Smooth muscle cell of the brain vasculature (primary cell): ENCODE data around the gene SH2D6.
"Not testable (repeated sequence)": the region's sequence is repeated elsewhere in the genome, so short reads cannot be mapped to it uniquely, and the experiment has no call there.

Source experiments
- DNase-seq: peaks from one replicate; pipeline ENCODE4 v3.0.0-alpha.2; 2012; ENCODE audit warnings: low read depth, low spot score

Gene SH2D6

GRCh38 chr2:85418132-85419008, at the start of gene SH2D6:
TSS of gene SH2D6 (plus strand) at chr2:85418714. CDS start at chr2:85429466, 10,752 bp downstream.
- peak; percentile 64 for DNase-seq

- no peak for DNase-seq
These were observed 49.6 kb upstream of the SH2D6 start for GRCh38 chr2:85368921-85369320.

- no peak for DNase-seq
These were observed 49.0 kb upstream of the SH2D6 start for GRCh38 chr2:85369500-85369899.

- no peak for DNase-seq
These were observed 47.5 kb upstream of the SH2D6 start for GRCh38 chr2:85371045-85371444.

GRCh38 chr2:85376291-85377065, 42.0 kb upstream of the SH2D6 start:
- DNase-seq = no peak

GRCh38 chr2:85377083-85377482, 41.4 kb upstream of the SH2D6 start:
- DNase-seq = no peak

GRCh38 chr2:85378257-85378656, 40.3 kb upstream of the SH2D6 start:
- no peak for DNase-seq

GRCh38 chr2:85380048-85380447, 38.5 kb upstream of the SH2D6 start:
- DNase-seq = no peak

GRCh38 chr2:85383151-85383550, 35.4 kb upstream of the SH2D6 start:
- DNase-seq = not testable (repeated sequence)

GRCh38 chr2:85383850-85384249, 34.7 kb upstream of the SH2D6 start:
- DNase-seq = no peak

GRCh38 chr2:85385746-85386145, 32.8 kb upstream of the SH2D6 start:
- DNase-seq = no peak

GRCh38 chr2:85387754-85388153, 30.8 kb upstream of the SH2D6 start:
- DNase-seq = no peak

GRCh38 chr2:85388878-85389538, 29.5 kb upstream of the SH2D6 start:
- no peak for DNase-seq

GRCh38 chr2:85390941-85391669, 27.4 kb upstream of the SH2D6 start:
- no peak for DNase-seq

GRCh38 chr2:85393836-85394235, 24.7 kb upstream of the SH2D6 start:
- no peak for DNase-seq

- no peak for DNase-seq
These were observed 24.2 kb upstream of the SH2D6 start for GRCh38 chr2:85394261-85394681.

GRCh38 chr2:85394976-85395375, 23.5 kb upstream of the SH2D6 start:
- no peak for DNase-seq

- DNase-seq = no peak
These were observed 22.5 kb upstream of the SH2D6 start for GRCh38 chr2:85395912-85396475.

- DNase-seq = no peak
These were observed 21.7 kb upstream of the SH2D6 start for GRCh38 chr2:85396531-85397470.

GRCh38 chr2:85397925-85398331, 20.6 kb upstream of the SH2D6 start:
- no peak for DNase-seq
